ENCODE results near the gene MTFR2. TPM values are rescaled to one million over a fixed set of nuclear protein-coding genes. Genes with fewer than 3 reads are reported as not detected.

The MTFR2 gene
- total RNA-seq, 6 experiments from 2014 or later = 2.6 to 6.8 (median 6.3) TPM

DNA sequence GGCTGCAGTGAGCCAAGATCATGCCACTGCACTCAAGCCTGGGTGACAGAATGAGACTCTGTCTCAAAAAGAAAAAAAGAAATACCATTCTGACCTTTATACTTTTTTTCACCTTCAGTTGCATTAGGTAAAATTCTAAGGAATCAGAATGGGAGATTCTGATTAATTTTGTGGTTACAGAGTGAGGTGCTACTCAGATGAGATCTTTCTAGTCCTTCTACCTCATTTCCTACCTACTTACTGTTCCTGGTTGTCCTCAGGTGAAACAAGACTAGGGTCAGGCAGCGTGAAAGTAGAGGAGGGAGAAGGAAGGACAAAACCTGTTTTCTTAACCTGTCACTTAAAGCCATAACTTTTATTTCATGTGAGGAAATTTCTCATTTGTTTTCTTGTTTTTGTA lies 63.7 kb downstream of the MTFR2 start:
- Mint-ChIP-seq H3K27ac (no peak overlapping the region), H3K27me3 (ENCODE audit: insufficient read depth) (no peaks in the 10 kb centered on the region), H3K4me1 (ENCODE audit: low read depth) (no peaks in the 10 kb centered on the region), H3K4me3 (no peak overlapping the region), H3K9me3 (no peaks in the 10 kb centered on the region), H3K36me3 (ENCODE audit: low read depth) (no peaks in the 10 kb centered on the region)
- DNase-seq = no peak
- TF ChIP-seq, protein P1, sequence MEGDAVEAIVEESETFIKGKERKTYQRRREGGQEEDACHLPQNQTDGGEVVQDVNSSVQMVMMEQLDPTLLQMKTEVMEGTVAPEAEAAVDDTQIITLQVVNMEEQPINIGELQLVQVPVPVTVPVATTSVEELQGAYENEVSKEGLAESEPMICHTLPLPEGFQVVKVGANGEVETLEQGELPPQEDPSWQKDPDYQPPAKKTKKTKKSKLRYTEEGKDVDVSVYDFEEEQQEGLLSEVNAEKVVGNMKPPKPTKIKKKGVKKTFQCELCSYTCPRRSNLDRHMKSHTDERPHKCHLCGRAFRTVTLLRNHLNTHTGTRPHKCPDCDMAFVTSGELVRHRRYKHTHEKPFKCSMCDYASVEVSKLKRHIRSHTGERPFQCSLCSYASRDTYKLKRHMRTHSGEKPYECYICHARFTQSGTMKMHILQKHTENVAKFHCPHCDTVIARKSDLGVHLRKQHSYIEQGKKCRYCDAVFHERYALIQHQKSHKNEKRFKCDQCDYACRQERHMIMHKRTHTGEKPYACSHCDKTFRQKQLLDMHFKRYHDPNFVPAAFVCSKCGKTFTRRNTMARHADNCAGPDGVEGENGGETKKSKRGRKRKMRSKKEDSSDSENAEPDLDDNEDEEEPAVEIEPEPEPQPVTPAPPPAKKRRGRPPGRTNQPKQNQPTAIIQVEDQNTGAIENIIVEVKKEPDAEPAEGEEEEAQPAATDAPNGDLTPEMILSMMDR (IDR thresholded peaks at IDR 0.05) = no peak

DNA sequence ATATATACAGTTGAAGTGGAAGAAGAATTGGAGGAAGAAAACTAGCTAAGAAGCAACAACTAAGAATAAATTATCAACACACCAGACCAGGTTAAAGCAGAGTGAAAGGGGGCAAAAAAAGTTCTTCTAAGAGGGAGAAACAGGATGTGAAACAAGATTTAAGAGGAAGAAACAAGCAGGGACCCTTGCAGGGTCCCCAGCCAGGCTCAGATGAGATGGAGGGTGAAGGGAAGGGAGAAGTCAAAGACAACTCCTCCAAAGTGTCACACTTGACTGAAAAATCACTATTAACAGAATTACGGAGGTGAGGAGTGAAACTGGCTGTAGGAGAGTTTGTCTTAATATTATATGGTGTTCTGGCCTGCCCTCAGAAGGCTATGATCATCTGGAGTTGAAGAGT lies 65.4 kb downstream of the MTFR2 start:
- Mint-ChIP-seq H3K4me1 (ENCODE audit: low read depth) (no peaks in the 10 kb centered on the region), H3K4me3 (no peak overlapping the region), H3K9me3 (no peaks in the 10 kb centered on the region), H3K27ac (no peak overlapping the region), H3K27me3 (ENCODE audit: insufficient read depth) (no peaks in the 10 kb centered on the region), H3K36me3 (ENCODE audit: low read depth) (peaks cover 4% of the 10 kb centered on the region; the same call in 1 of the 2 replicates)
- TF ChIP-seq, protein P1 (IDR thresholded peaks at IDR 0.05) = no peak
- no peak for DNase-seq

DNA sequence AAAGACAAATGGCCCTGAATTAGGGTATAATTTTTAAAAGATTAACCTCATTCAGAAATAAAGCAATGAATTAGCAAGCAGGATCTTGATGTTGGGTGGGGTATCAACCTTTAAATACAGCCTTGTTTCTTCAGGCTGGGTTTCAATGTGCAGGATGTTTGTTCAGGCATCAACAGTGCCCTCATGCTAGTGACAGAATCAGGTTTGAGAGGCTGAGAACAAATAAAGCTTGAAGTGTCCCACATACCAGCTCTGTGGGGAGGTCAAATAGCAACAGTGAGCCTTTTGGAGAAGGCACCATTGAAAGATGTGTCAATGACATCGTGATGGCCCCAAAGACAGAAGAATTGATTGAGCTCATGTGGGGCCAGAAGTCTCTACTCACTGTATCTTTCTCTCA lies 68.2 kb downstream of the MTFR2 start:
- Mint-ChIP-seq H3K9me3 (no peaks in the 10 kb centered on the region), H3K36me3 (ENCODE audit: low read depth) (peaks cover 12% of the 10 kb centered on the region; the same call in 1 of the 2 replicates), H3K4me1 (ENCODE audit: low read depth) (no peaks in the 10 kb centered on the region), H3K4me3 (no peak overlapping the region), H3K27me3 (ENCODE audit: insufficient read depth) (no peaks in the 10 kb centered on the region), H3K27ac (no peak overlapping the region)
- no peak for DNase-seq
- TF ChIP-seq, protein P1 (IDR thresholded peaks at IDR 0.05) = no peak

DNA sequence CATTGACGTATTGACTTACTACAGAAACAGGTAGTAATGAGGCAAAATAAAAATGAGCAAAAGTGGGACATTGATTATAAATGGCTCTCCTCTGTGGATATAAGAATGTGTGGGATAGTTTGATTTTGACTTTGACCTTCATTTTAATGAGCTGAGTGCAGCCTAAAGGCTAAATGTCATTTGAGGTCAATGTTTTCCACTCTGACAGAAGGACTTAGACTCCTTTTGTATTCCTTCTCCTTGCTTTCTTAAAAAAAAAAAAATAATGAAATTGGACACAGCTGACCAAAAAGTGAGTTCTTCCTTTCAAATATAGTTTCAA lies 68.6 kb downstream of the MTFR2 start:
- H3K9me3 Mint-ChIP-seq = no peaks in the 10 kb centered on the region
- no peaks in the 10 kb centered on the region for H3K27me3 Mint-ChIP-seq (ENCODE audit: insufficient read depth)

More for the DNA sequence above, 68.6 kb downstream of the MTFR2 start:
- no peak for DNase-seq
- no peak overlapping the region for H3K4me3 Mint-ChIP-seq
- H3K27ac Mint-ChIP-seq = no peak overlapping the region
- TF ChIP-seq, protein P1 (IDR thresholded peaks at IDR 0.05) = no peak
- H3K36me3 Mint-ChIP-seq (ENCODE audit: low read depth) = peaks cover 12% of the 10 kb centered on the region; the same call in 1 of the 2 replicates
- no peaks in the 10 kb centered on the region for H3K4me1 Mint-ChIP-seq (ENCODE audit: low read depth)

Other genes starting within 250 kb of the MTFR2 start
- gene BCLAF1, start 39.5 kb upstream of the MTFR2 start, total RNA-seq (2021; fragmentation: NEBNext Ultra II Directional; extraction: Animal tissue kit (Norgen Biotek cat#: 25700)) = 100 to 1,000 TPM; 136 to 164 (median 153) TPM

All from HFFc6 (cell line).